ENCODE data around the gene RARB.

DNA sequence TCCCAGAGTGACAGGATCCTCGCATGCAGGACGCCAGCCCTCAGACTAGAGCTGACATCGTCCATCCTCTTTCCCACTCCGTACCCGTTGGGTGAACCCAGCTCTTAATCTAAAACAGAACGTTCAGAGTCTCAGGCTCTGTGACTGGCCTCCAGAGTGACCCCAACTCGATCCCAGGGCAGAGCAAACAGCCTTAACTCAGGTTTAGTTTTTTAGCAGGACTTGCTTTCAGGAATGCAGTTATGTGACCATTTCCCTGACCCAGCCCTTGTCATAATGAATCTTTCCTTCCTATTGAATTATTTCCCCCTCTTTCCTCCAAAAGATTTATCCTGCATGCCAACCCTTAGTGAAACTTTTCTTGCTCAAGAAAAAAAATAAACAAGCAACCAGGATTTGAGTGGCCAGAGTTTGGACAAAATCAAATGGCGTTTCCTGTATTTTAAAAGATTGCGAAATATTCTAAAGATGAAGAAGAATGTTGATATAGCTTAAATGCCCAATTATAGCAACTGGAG, 47.8 kb upstream of the RARB start:
- TF ChIP-seq EZH2phosphoT487 (IDR thresholded peaks at IDR 0.05) (no peak), CTCF (IDR thresholded peaks at IDR 0.05) (no peak)
